Neural cell (in vitro differentiated cells): Measurements from ENCODE around the gene MYOZ1.
"Not testable (repeated sequence)": the region's sequence is repeated elsewhere in the genome, so short reads cannot be mapped to it uniquely, and the experiment has no call there.

Source experiments
- CTCF ChIP-seq: fragments of 450-650 bp; IDR thresholded peaks from 2 replicates; pipeline ENCODE4 v1.5.1; 2014; ENCODE audit warnings: antibody characterized with exemption, mild to moderate bottlenecking, moderate library complexity; ENCODE audit not compliant: poor library complexity, severe bottlenecking
- EP300 ChIP-seq: fragments of 450-650 bp; conservative IDR thresholded peaks from 2 replicates; pipeline ENCODE4 v1.6.1; 2014; ENCODE audit warnings: antibody characterized with exemption, mild to moderate bottlenecking, moderate library complexity; ENCODE audit not compliant: poor library complexity, severe bottlenecking
- MXI1 ChIP-seq: fragments of 450-650 bp; conservative IDR thresholded peaks from 2 replicates; pipeline ENCODE4 v1.6.1; 2014; ENCODE audit warnings: antibody characterized with exemption, mild to moderate bottlenecking; ENCODE audit not compliant: poor library complexity, severe bottlenecking
- POLR2AphosphoS5 ChIP-seq: IDR thresholded peaks from 2 replicates; pipeline ENCODE4 v1.6.1; 2012
- RAD21 ChIP-seq: fragments of 450-650 bp; conservative IDR thresholded peaks from 2 replicates; pipeline ENCODE4 v1.6.1; 2014; ENCODE audit warnings: antibody characterized with exemption, mild to moderate bottlenecking, moderate library complexity
- REST ChIP-seq: IDR thresholded peaks from 2 replicates; pipeline ENCODE4 v1.6.1; 2012; ENCODE audit warnings: borderline replicate concordance
- SMC3 ChIP-seq: fragments of 450-650 bp; conservative IDR thresholded peaks from 2 replicates; pipeline ENCODE4 v1.6.1; 2014; ENCODE audit warnings: antibody characterized with exemption, mild to moderate bottlenecking, moderate library complexity; ENCODE audit not compliant: poor library complexity
- TAF1 ChIP-seq: IDR thresholded peaks from 2 replicates; pipeline ENCODE4 v1.6.1; 2012; ENCODE audit warnings: low read depth

GRCh38 chr10:73668378-73668777, 27.1 kb upstream of the MYOZ1 start:
- not testable (repeated sequence) for TF ChIP-seq CTCF, EP300, POLR2AphosphoS5, SMC3, REST, TAF1, MXI1, RAD21
